ENCODE measurements around the gene RAD51B. TPM values are rescaled to one million over a fixed set of nuclear protein-coding genes. Genes with fewer than 3 reads are reported as not detected.

Gene RAD51B
- total RNA-seq, 4 donors from 2014 or later, result 12.6 to 26.4 (median 16.7) TPM

GRCh38 chr14:68752271-68753006, 932.9 kb downstream of the RAD51B start:
- 77 to 83% methylated on average over 6 of the region's 6 CpGs for WGBS, 2 donors
- no peaks in the 10 kb centered on the region for H3K9me3 ChIP-seq

GRCh38 chr14:68753690-68754089, 934.1 kb downstream of the RAD51B start:
- Histone ChIP-seq H3K4me1 (peaks cover 0 to 28% (median 7%) of the 10 kb centered on the region in 4 donors), H3K36me3 (no peaks in the 10 kb centered on the region), H3K27ac (no peak overlapping the region), H3K9me3 (no peaks in the 10 kb centered on the region), H3K4me3 (no peak overlapping the region), H3K27me3 (no peaks in the 10 kb centered on the region)
- TF ChIP-seq POLR2A (IDR thresholded peaks at IDR 0.05) (no peak), EP300 (IDR thresholded peaks at IDR 0.05) (no peak), CTCF (IDR thresholded peaks at IDR 0.05) (no peak)
- WGBS, 2 donors, result 41 to 42% methylated on average over 4 of the region's 4 CpGs
- no peak for DNase-seq (ENCODE audit: low spot score in 2 of 2)

More at GRCh38 chr14:68752271-68753006, 932.9 kb downstream of the RAD51B start:
- Histone ChIP-seq H3K4me3 (no peak overlapping the region), H3K36me3 (no peaks in the 10 kb centered on the region), H3K27me3 (no peaks in the 10 kb centered on the region), H3K27ac (peak overlapping the region in 1 of 4 donors; percentile 29), H3K4me1 (peaks cover 0 to 20% (median 3%) of the 10 kb centered on the region in 4 donors)
- TF ChIP-seq CTCF (IDR thresholded peaks at IDR 0.05) (no peak), POLR2A (IDR thresholded peaks at IDR 0.05) (no peak), EP300 (IDR thresholded peaks at IDR 0.05) (no peak)
- DNase-seq (ENCODE audit: low spot score in 2 of 2), result no peak

GRCh38 chr14:68755016-68755353, 935.4 kb downstream of the RAD51B start:
- Histone ChIP-seq H3K36me3 (no peaks in the 10 kb centered on the region), H3K4me3 (no peak overlapping the region), H3K4me1 (peaks cover 0 to 28% (median 7%) of the 10 kb centered on the region in 4 donors), H3K27ac (no peak overlapping the region), H3K27me3 (no peaks in the 10 kb centered on the region), H3K9me3 (no peaks in the 10 kb centered on the region)
- WGBS, 2 donors, result 97% methylated on average over 3 of the region's 3 CpGs
- TF ChIP-seq CTCF (IDR thresholded peaks at IDR 0.05) (no peak), EP300 (IDR thresholded peaks at IDR 0.05) (no peak), POLR2A (IDR thresholded peaks at IDR 0.05) (no peak)
- no peak for DNase-seq (ENCODE audit: low spot score in 2 of 2)

GRCh38 chr14:68756000-68756481, 936.5 kb downstream of the RAD51B start:
- Histone ChIP-seq H3K4me1 (peaks cover 0 to 28% (median 7%) of the 10 kb centered on the region in 4 donors), H3K36me3 (no peaks in the 10 kb centered on the region), H3K9me3 (no peaks in the 10 kb centered on the region), H3K27me3 (no peaks in the 10 kb centered on the region), H3K27ac (no peak overlapping the region), H3K4me3 (no peak overlapping the region)
- TF ChIP-seq POLR2A (IDR thresholded peaks at IDR 0.05) (no peak), EP300 (IDR thresholded peaks at IDR 0.05) (no peak), CTCF (IDR thresholded peaks at IDR 0.05) (no peak)
- 68 to 85% methylated on average over 5 to 7 of the region's 7 CpGs for WGBS, 2 donors
- DNase-seq (ENCODE audit: low spot score in 2 of 2), result no peak

GRCh38 chr14:68756734-68757133, 937.2 kb downstream of the RAD51B start:
- Histone ChIP-seq H3K9me3 (no peaks in the 10 kb centered on the region), H3K4me1 (peaks cover 0 to 28% (median 7%) of the 10 kb centered on the region in 4 donors), H3K4me3 (no peak overlapping the region), H3K27me3 (no peaks in the 10 kb centered on the region), H3K36me3 (no peaks in the 10 kb centered on the region), H3K27ac (peak overlapping the region in 1 of 4 donors; percentile 39)
- DNase-seq (ENCODE audit: low spot score in 2 of 2), result no peak
- 95 to 96% methylated on average over 6 of the region's 6 CpGs for WGBS, 2 donors
- TF ChIP-seq EP300 (IDR thresholded peaks at IDR 0.05), result no peak
- TF ChIP-seq POLR2A (IDR thresholded peaks at IDR 0.05), result no peak
- no peak for TF ChIP-seq CTCF (IDR thresholded peaks at IDR 0.05)

All from tibial nerve (tissue), 4 donors.